Stimulated activated CD4-positive, alpha-beta T cell treated with anti-CD3 and anti-CD28 coated beads, TNF-alpha, amount 100 ng/mL, for 24 hours (primary cell): ENCODE results near the gene LMTK3.
A peak's percentile ranks its signal among the peaks of the same experiment; 100 is the strongest.
"Not testable (repeated sequence)": the region's sequence is repeated elsewhere in the genome, so short reads cannot be mapped to it uniquely, and the experiment has no call there.

Source experiments
- DNase-seq, 3 experiments: peaks; one replicate each; pipeline ENCODE4 v3.0.0-alpha.2; 2020; ENCODE audit warnings: low read depth in 3 of 3

Gene LMTK3

DNA sequence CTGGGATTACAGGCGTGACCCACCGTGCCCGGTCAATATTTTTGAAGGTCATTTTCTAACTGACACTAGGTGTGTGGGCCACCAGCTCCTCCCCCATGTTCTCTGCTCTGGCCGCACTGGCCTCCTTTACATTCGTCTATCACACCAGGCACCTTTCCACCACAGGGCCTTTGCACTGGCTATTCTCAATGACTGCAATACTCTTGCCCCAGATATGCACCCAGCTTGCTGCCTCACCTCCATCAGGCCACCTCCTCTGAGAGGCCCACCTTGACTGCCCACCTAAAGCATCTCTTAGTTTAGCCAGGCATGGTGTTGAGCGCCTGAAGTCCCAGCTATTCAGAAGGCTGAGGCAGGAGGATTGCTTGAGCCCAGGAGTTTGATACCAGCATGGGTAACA, 30.2 kb upstream of the LMTK3 start:
- no peak for DNase-seq

DNA sequence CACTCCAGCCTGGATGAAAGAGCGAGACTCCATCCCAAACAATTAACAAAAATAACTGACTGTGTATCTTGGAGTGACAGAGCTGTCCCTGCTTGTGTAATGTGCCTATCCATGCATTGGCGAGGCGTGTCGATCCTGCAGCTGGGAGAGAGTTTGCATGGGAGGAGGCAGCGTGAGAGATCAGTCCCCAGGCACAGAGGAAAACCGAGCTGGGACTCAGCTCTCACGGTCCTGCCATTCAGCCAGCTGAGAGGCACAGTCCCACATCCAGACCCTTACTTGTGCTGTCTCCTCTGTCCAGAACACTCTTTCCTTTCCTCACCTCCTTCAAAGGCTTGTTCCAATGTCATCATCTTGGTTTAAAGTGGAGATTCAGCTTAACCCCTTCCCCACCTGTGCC, 28.5 kb upstream of the LMTK3 start:
- no peak for DNase-seq

DNA sequence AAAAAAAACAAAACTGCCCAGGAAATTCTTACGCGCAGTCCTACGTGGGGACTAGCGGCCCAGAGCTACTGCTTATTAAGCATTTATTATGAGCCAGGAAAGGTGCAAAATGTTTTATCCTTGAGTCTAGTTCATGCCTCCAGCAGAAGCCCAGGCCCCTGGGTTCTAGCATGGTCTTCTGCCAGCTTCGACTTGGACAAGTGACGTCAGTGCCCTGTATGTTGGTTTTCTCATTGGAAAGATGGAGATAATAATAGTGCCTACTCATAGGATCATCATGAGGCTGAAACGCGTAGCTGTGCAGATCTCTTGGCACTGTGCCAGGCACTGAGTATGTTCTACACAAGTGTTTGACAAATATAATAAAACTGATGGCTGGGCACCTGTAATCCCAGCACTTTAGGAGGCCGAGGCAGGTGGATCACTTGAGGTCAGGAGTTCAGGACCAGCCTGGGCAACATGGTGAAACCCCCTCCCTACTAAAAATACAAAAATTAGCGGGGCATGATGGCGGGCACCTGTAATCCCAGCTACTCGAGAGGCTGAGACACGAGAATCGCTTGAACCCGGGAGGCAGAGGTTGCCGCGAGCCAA, 28.0 kb upstream of the LMTK3 start:
- DNase-seq = no peak

DNA sequence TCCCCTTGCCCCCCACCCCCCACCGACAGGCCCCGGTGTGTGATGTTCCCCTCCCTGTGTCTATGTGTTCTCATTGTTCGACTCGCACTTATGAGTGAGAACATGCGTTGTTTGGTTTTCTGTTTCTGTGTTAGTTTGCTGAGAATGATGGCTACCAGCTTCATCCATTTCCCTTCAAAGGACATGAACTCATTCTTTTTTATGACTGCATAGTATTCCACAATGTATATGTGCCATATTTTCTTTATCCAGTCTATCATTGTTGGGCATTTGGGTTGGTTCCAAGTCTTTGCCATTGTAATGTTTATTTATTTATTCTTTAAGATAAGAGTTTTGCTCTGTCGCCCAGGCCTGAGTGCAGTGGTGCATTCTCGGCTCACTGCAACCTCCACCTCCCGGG, 26.4 kb upstream of the LMTK3 start:
- DNase-seq = not testable (repeated sequence)

DNA sequence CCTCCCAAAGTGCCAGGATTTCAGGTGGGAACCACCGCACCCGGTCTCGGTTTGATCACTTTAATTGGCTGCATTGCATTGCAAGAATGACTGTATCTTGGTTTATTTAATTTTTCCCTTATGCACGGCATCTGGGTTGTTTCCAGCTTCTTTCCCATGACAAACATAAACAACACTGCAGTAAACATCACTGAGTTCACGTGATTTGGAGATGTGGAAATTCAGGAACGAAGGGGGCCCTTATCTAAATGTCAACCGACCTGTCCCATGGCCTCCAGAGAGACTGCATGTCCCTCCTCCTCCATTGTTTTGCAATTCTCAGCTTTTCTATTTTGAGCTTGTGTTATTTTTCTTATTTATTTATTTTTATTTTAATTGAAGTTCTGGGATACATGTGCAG, 25.9 kb upstream of the LMTK3 start:
- DNase-seq = no peak

DNA sequence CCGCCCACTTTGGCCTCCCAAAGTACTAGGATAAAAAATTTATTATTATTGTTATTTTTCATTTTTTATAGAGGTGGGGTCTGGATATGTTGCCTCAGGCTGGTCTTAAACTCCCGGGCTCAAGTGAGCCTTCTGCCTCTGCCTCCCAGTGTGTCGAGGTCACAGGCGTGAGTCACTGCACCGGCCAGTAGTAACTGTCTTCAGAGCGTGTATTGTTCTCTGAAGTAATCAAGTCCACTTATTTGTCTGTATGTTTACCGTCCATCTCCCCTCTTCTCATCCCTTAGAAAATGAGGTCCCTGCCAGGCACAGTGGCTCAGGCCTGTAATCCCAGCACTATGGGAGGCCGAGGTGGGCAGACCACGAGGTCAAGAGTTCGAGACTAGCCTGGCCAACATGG, 22.1 kb upstream of the LMTK3 start:
- no peak for DNase-seq

DNA sequence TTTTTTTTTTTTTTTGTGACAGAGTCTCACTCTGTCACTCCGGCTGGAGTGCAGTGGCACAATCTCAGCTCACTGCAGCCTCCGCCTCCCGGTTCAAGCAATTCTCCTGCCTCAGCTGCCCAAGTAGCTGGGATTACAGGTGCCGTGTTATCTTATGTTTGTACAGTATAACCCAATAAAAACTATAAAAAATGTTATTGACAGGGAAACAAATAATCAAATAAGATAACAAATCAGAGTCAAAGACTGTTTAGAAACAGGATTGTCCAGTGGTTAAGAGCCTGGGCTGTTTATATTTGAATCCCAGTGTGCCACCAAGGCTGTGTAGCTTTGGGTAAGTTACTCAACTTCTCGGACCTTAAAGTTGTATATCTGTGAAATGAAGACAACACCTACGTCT, 19.1 kb upstream of the LMTK3 start:
- no peak for DNase-seq

DNA sequence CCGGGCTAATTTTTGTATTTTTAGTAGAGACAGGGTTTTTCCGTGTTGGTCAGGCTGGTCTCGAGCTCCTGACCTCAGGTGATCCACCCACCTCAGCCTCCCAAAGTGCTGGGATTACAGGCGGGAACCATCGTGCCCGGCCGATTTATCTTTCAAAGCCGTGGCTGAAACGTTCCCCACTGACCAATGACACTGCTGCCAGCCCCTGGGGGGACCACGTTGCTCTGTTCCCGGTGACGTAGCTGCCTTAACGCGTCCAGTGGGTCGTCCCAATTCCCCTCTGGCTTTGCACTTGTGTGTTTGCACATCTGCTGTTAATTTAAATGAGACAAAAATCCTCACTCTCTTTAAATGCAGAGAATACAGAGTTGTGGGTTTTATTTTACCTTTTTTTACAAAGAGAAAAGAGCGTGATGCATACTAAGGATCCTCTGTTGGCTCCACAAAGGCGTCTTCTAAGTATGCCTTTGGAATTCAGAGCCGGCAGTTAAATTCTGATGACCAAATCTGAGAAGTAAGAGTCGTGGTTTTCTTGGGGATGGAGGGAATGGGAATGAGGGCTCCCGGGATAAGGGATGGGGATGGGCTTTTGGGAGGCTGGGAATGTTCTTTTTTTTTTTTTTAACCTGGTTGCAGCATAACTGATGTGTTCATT, 18.6 kb upstream of the LMTK3 start:
- no peak for DNase-seq

DNA sequence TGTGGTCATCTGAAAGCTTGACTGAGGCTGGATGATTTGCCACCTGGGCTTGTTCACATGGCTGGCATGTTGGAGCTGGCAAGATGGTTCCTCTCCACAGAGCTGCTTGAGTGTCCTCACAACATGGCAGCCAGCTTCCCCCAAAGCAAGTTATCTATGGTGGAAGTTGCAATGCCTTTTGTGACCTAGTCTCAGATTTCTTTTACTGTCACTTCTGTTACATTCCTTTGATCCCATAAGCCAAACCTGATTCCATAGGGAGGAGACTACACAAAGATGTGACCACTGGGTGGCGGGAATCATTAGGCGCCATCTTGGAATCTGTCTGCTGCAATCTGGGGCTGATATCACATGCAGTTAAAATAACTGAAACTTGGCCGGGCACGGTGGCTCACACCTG, 17.5 kb upstream of the LMTK3 start:
- DNase-seq = no peak

DNA sequence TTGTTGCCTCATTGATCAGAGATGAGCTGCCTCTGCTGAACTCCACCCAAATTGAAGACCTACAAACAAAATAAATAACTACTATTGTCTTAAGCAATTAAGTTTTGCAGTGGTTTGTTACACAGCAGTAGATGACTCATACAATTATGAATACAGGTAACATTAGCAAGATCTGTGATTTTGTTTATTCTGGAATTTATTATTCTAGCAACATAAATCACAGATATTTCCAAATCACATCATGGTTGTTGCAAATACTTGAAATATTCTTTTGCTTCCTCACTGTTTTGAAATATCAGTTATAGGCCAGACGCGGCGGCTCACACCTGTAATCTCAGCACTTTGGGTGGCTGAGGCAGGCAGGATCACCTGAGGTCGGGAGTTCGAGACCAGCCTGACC, 13.1 kb upstream of the LMTK3 start:
- DNase-seq = no peak

DNA sequence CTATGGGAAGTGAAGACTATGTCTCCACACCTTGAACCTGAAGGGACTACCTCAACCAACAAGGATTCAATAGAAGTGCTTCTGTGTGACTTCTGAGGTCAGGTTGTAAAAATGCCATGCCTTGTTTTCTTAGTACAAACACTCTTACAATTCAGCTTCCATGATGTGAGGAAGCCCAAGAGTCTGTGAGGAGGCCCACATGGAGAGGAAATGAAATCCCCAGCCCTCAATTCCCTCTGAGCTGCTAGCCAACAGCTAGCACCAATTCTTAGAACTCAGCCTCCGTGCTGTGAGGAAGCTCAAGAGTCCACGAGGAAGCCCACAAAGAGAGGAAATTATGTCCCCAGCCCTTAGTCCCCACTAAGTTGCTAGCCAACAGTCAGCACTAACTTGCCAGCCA, 12.6 kb upstream of the LMTK3 start:
- no peak for DNase-seq

DNA sequence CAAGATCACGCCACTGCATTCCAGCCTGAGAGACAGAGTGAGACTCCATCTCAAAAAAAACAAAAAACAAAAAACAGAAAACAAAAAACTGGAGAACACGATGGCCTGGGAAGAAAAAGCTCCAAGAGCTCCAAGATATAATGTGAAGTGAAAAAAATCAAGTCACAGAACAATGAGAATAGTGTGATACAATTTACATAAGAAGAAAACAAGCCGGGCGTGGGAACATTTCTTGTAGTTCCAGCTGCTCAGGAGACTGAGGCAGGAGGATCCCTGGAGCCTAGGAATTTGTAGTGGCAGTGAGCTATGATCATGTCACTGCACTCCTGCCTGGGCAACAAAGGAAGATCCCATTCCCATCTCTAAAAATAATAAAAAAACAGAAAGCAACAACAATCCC, 8.5 kb upstream of the LMTK3 start:
- DNase-seq = no peak

DNA sequence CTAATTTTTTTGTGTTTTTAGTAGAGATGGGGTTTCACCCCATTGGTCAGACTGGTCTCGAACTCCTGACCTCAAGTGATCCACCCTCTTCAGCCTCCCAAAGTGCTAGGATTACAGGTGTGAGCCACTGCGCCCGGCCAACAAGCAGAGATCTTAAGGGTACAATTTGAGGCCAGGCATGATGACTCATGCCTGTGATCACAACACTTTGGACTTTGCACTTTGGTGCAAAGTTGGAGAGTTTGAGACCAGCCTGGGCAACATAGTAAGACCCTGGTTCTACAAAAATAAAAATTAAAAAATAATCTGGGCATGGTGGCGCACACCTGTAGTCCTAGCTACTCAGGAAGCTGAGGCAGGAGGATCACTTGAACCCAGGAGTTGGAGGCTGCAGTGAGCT, 7.8 kb upstream of the LMTK3 start:
- DNase-seq = not testable (repeated sequence)

DNA sequence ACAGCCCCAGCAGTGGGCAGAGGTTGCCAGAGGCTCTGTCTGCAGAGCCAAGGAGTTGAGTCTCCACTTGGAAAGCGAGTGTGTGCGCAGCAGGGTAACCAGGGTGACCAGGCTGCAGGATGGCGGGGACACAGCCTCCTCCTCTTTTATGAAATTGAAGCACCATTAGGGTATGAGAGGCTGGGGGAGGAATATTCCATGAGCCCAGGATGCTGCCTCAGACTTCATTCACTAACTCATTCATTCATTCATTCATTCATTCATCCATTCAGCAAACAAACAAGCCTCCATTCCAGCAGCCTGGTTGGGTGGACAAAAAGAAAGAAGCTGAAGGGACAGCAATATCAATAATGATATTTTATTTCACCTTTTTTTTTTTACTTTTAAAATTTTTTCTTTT, 6.6 kb upstream of the LMTK3 start:
- no peak for DNase-seq

DNA sequence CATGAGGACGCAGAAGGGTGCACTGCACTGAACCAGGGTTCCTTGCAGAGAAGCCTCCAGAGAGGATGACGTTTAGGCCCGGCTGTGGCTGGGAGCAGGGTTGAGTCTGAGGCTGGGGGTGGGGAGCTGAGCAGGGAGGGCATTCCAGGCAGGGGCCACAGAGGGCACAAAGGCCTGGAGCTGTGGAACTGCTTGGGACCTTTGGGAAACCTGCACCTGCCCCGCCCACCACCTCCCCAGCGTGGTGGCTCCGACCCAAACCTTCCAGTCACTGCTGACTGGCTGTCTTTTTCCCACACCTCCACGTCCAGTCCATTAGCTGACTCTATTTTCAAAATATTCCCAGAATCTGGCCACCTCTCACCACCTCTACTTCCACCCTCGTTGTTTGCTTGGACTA, 4.9 kb upstream of the LMTK3 start:
- no peak for DNase-seq

DNA sequence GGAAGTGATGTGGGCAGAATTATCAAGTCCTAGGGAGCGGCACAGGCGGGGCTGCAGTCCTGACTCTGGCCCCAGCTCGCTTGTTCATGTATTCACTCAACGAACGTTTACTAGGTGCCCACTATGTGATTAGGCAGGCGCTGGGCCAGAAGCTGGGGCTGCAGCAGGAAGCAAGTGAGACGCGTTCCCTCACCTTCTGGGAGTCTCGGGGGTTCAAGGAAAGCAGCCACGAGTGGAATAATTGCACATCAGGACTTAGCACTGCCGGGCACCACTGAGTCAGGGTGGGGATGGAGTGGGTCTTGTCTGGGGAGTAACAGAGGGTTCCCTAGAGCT, 2.5 kb upstream of the LMTK3 start:
- DNase-seq = no peak

DNA sequence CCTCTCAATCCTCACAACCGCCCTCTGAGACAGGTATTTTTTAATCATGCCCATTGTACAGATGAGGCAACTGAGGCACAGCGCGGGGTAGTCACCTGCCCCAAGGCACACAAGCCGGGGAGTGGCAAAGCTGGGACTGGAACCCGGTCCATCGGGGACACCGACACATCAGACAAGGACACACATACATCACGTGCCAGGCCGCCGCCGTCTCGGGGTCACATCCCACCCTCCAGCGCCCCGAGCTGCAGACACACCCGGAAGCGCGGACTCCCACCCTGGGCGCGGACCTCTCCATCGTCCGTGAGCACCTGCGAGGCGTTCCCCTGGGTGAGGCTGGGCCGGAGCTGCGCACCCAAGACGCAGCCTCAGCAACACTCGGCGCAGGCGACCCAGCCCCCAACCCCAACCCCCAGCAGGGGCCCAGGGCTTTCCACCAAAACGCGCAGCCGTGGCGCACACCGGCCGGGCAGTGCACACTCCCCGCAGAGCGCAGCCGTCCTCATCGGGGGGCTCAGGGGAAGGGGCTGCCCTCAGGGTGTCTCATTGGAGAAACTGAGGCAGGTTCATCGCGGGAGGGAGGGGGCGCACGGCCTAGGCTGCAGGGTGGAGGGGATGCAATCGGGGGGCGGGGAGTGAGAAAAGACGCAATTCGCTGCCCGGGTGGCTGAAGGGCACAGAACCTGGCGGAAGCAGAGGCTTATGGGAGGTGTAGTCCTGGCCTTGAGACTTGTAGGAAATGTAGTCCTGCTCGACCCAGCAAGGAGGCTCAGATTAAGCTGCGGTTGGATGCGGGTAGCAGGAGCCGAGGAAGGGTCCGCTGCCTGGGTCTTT, 1.9 kb upstream of the LMTK3 start:
- peak in 2 of 3 experiments; percentile 58 to 72 for DNase-seq

DNA sequence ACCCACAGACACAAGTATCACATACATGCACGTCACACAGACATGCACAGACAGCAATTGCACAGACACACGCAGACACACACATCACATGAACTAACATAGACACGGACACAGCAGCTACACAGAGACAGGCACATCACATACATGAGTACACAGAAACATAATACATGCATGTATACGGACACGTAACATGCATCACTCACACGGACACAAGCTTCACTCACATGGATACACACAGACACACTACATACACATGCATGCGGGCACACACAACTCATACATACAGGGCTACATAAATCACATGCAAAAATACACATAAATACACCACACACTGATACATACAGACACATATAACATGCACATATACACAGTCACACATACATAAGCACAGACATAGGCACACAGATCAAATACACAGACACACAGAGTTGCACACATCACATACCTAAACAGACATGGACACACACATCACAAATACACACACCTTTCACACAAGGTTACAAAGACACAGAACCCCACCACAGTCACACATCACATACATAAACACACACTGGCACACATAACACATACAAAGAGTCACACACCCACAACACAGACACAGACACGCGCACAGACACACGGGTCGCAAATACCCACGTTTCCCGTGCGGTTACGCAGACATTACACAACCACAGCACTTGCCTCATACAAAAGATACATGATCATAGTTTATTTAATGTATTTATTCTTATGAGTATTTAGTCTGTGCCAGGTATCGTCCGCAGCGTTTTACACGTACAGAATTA, 1.1 kb upstream of the LMTK3 start:
- DNase-seq = no peak

DNA sequence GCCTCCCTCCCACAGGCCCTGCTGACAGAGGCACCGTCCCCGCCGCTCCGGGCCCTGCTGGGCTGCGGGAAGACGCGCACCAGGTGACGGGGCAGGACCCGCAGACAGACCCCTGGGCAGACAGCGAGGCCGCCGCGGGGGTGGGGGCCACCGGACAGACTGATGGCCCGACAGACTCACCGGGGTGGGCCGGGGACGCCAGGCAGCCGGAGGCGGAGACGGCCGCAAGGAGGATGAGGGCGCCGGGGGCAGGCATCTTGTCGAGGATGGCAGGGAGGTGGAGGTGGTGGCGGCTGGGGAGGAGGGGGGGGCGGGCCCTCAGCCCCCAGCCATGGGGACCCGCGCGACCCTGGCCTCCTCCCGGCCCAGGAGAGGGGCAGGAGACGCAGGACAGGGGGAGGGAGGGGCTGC, 309 bp downstream of the LMTK3 start:
- DNase-seq = no peak

DNA sequence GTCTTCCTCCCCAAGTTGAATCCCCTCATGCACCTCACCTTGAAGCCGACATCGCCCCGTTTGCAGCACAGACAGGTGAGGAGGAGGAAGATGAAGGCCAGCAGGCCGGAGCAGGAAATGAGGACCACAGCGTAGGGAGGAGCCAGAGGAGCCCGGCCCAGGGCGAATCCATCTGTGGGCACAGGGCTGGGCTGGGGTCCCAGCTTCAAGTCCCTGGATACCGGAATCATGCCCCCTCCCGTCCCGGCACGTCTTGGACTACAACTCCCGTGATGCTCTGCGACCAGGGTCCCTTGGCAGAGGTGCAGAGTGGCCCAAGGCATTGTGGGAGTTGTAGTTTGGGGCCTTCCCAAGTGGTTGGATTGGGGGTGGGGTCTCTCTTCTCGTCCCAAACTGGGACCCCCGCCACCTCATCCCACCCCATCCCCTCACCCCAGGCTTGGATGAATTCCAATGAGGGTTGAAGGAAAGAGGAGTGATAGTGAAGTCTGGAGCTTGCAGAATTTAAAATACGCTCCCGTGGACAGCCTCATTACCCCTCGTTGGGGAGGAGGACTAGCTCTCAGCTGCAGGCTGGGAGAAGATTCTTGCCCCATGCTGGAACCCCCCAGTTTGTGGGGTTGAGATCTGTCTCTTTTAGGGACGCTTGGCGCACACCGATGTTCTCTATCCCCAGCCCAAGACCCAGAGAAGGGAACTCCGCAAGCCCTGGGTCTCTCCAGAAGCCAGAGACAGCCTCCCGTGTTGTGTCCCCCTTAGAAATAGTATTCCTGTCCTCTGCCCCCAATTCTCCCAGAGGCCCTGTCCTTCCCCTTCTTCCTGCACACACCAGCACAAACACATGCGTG, 990 bp downstream of the LMTK3 start:
- peak; percentile 62 to 68 (median 63) for DNase-seq

DNA sequence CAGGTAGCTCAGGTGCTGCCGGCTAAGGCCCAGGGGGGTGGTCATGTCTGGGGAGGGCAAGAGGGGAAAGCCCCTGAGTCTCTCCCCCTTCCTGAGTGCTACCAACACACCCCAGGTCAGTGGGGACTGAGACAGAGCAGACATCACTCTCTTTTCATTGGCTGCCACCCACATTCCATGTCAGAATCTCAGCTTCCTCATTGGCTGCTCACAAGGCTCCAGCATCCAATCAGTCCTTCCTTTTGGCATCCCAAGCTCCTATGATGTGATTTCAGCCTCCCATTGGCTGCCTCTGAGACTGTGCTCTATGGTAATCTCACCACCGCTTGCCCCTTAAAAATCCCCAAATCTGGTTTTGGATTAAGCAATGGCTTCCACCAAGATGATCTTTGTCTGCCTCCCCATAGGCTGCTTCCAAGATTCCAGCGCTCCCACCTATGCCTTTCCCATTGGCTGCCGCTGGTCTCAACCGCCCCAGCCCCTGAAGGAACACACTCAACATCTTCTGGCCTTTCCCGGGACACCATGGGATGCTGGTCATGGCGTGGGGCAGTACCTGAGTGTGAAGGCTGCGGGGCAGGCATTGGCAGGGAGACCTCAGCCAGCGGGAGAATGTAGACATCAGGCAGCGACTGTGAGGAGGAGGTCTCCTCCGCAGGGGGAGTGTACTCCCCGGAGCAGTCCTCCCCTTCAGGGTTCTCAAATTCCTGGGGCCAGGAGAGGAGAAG, 2.0 kb downstream of the LMTK3 start:
- no peak for DNase-seq
